HCT116 (cell line): ENCODE measurements around the gene SCG3. TPM values are rescaled to one million over a fixed set of nuclear protein-coding genes. Genes with fewer than 3 reads are reported as not detected.

Experiments used
- ATAC-seq: fragments of 200-7000 bp; cut with Tn5 transposase; 2 replicates; pipeline ENCODE4 v1.9.1; 2020; ENCODE audit warnings: mild to moderate bottlenecking, moderate library complexity
- BruUV-seq: library from RNA; stranded (reverse); fragments of 400-500 nt; replicated peaks from 2 replicates; lab custom pipeline; 2021; lab: Mats Ljungman, UMichigan
- CTCF ChIA-PET: fragments of 300-600 bp; sonication (Branson Sonifier 250); formaldehyde crosslinking; loops from one replicate; lab custom pipeline; 2021; ENCODE audit warnings: antibody characterized with exemption; lab: Charles Lee
- POLR2A ChIA-PET: fragments of 300-600, 350-600 bp; sonication (Branson Sonifier 250); formaldehyde crosslinking; loops from one replicate; lab custom pipeline; 2021; ENCODE audit warnings: antibody characterized with exemption; lab: Charles Lee
- RAD21 ChIA-PET, 2 experiments: fragments of 300-600 bp; sonication (Branson Sonifier 250); formaldehyde crosslinking; loops; one replicate each; lab custom pipeline; 2023; ENCODE audit warnings: low total read pairs in 2 of 2; ENCODE audit not compliant: uncharacterized antibody in 2 of 2, unreplicated experiment in 2 of 2, low non-redundant PET in 1 of 2; lab: Charles Lee
- DNase-seq: peaks from one replicate; pipeline ENCODE4 v3.0.0-alpha.2; 2010; ENCODE audit warnings: low read depth, low spot score
- H2AFZ ChIP-seq: fragments of 200-600 bp; shearing (Covaris generic), sonication (generic); 2 replicates; pipeline ENCODE4 v1.6.1; 2017; ENCODE audit warnings: low read depth, mixed run types, mixed read lengths, antibody characterized with exemption, low read length; ENCODE audit not compliant: poor library complexity, severe bottlenecking
- H3K27ac ChIP-seq: 2 replicates; pipeline ENCODE4 v1.5.1; 2012; ENCODE audit warnings: low read depth, low read length
- H3K27me3 ChIP-seq: fragments of 200-600 bp; sonication (generic); 2 replicates; pipeline ENCODE4 v1.6.1; 2016; ENCODE audit warnings: mixed run types, low read length, mixed read lengths; ENCODE audit not compliant: insufficient read depth
- H3K36me3 ChIP-seq, 2 experiments: fragments of 200-500 bp in 1 of 2; fragments of 200-600 bp in 1 of 2; sonication (Bioruptor generic) in 1 of 2; sonication (generic) in 1 of 2; 2 replicates each; pipeline versions ENCODE4 v1.5.1 to v1.6.1; 2014 to 2016; ENCODE audit warnings: low read length in 2 of 2, inconsistent platforms in 1 of 2, mixed read lengths in 1 of 2, mixed run types in 1 of 2; ENCODE audit not compliant: insufficient read depth in 2 of 2, control insufficient read depth in 1 of 2
- H3K4me1 ChIP-seq, 2 experiments: fragments of 200-600 bp in 1 of 2; sonication (generic) in 1 of 2; 2 replicates each; pipeline versions ENCODE4 v1.5.1 to v1.6.1; 2012 to 2017; ENCODE audit warnings: low read length in 2 of 2, inconsistent platforms in 1 of 2, mild to moderate bottlenecking in 1 of 2, mixed read lengths in 1 of 2, mixed run types in 1 of 2, moderate library complexity in 1 of 2; ENCODE audit not compliant: insufficient read depth in 2 of 2, control insufficient read depth in 1 of 2
- H3K4me2 ChIP-seq: fragments of 200-600 bp; sonication (generic); 2 replicates; pipeline ENCODE4 v1.6.1; 2017; ENCODE audit warnings: mixed run types, low read length, mixed read lengths
- H3K4me3 ChIP-seq, 2 experiments: fragments of 200-600 bp in 1 of 2; sonication (generic) in 1 of 2; replicated peaks in 1 of 2; 2 replicates each; pipeline ENCODE4 v1.5.1; 2011 to 2016; ENCODE audit warnings: low read length in 2 of 2, control low read depth in 1 of 2, low read depth in 1 of 2, mild to moderate bottlenecking in 1 of 2, mixed read lengths in 1 of 2, mixed run types in 1 of 2
- H3K79me2 ChIP-seq: fragments of 200-600 bp; sonication (generic); 2 replicates; pipeline ENCODE4 v1.6.1; 2017; ENCODE audit warnings: mild to moderate bottlenecking, mixed run types, low read length, moderate library complexity, mixed read lengths; ENCODE audit not compliant: insufficient read depth
- H3K9ac ChIP-seq: fragments of 200-600 bp; sonication (generic); 2 replicates; pipeline ENCODE4 v1.6.1; 2016; ENCODE audit warnings: low read length, mixed read lengths
- H3K9me2 ChIP-seq: fragments of 200-600 bp; sonication (generic), shearing (Covaris generic); 2 replicates; pipeline ENCODE4 v1.6.1; 2017; ENCODE audit warnings: mixed run types, mild to moderate bottlenecking, moderate library complexity; ENCODE audit not compliant: insufficient read depth
- H3K9me3 ChIP-seq, 2 experiments: fragments of 200-500 bp in 1 of 2; fragments of 200-600 bp in 1 of 2; sonication (Bioruptor generic) in 1 of 2; sonication (generic) in 1 of 2; 2 replicates each; pipeline ENCODE4 v1.6.1; 2014 to 2017; ENCODE audit warnings: low read length in 2 of 2, mixed read lengths in 2 of 2, inconsistent platforms in 1 of 2, low read depth in 1 of 2, mild to moderate bottlenecking in 1 of 2, mixed run types in 1 of 2, moderate library complexity in 1 of 2; ENCODE audit not compliant: control insufficient read depth in 1 of 2, insufficient read depth in 1 of 2
- H4K20me1 ChIP-seq: fragments of 200-600 bp; sonication (generic), shearing (Covaris generic); 2 replicates; pipeline ENCODE4 v1.6.1; 2017; ENCODE audit warnings: mixed run types, mild to moderate bottlenecking, moderate library complexity; ENCODE audit not compliant: insufficient read depth
- ELF1 ChIP-seq: IDR thresholded peaks from 2 replicates; pipeline ENCODE4 v1.6.1; 2012; ENCODE audit warnings: low read depth, borderline replicate concordance
- EZH2 ChIP-seq: fragments of 200-600 bp; sonication (generic); IDR thresholded peaks from 2 replicates; pipeline ENCODE4 v1.6.1; 2017; ENCODE audit warnings: antibody characterized with exemption, mixed run types
- SRF ChIP-seq: IDR thresholded peaks from 2 replicates; pipeline ENCODE4 v1.6.1; 2012; ENCODE audit warnings: low read depth
- TCF7L2 ChIP-seq: IDR thresholded peaks from 2 replicates; pipeline ENCODE4 v1.7.0; 2011; ENCODE audit warnings: borderline replicate concordance, inconsistent platforms; ENCODE audit not compliant: insufficient read depth, insufficient read length; ENCODE audit errors: extremely low read depth
- intact Hi-C: fragments of 100-400 bp; cut with micrococcal nuclease; formaldehyde crosslinking; loops from 2 replicates; pipeline ENCODE4 v1.10.0; 2022
- total RNA-seq: library from RNA; stranded (reverse); gene quantifications from one replicate; pipeline ENCODE4 v1.2.1, GENCODE V29; 2021; ENCODE audit not compliant: unreplicated experiment
- TF ChIP-seq, protein P1 (sequence below): IDR thresholded peaks from 2 replicates; pipeline ENCODE4 v1.6.1; 2011; ENCODE audit warnings: mild to moderate bottlenecking, low read length, moderate library complexity; ENCODE audit not compliant: insufficient replicate concordance; ENCODE audit errors: extremely low read depth

The SCG3 gene
- total RNA-seq, 1 experiment from 2014 or later: not detected

GRCh38 chr15:51709031-51709430, 27.7 kb downstream of the SCG3 start:
- Histone ChIP-seq H4K20me1 (no peaks in the 10 kb centered on the region), H2AFZ (no peak overlapping the region), H3K79me2 (no peaks in the 10 kb centered on the region), H3K9ac (no peak overlapping the region), H3K27me3 (no peaks in the 10 kb centered on the region), H3K9me2 (no peaks in the 10 kb centered on the region), H3K27ac (no peak overlapping the region), H3K4me3 (no peak overlapping the region), H3K4me1 (no peaks in the 10 kb centered on the region), H3K4me2 (no peak overlapping the region), H3K9me3 (no peaks in the 10 kb centered on the region), H3K36me3 (no peaks in the 10 kb centered on the region)
- ATAC-seq: no peak
- ChIA-PET CTCF (no interaction called here), RAD21 (no interaction called here), POLR2A (no interaction called here)
- no TSS peak for BruUV-seq
- TF ChIP-seq ELF1: no peak
- TF ChIP-seq TCF7L2: no peak
- no peak for TF ChIP-seq SRF
- TF ChIP-seq, protein P1, sequence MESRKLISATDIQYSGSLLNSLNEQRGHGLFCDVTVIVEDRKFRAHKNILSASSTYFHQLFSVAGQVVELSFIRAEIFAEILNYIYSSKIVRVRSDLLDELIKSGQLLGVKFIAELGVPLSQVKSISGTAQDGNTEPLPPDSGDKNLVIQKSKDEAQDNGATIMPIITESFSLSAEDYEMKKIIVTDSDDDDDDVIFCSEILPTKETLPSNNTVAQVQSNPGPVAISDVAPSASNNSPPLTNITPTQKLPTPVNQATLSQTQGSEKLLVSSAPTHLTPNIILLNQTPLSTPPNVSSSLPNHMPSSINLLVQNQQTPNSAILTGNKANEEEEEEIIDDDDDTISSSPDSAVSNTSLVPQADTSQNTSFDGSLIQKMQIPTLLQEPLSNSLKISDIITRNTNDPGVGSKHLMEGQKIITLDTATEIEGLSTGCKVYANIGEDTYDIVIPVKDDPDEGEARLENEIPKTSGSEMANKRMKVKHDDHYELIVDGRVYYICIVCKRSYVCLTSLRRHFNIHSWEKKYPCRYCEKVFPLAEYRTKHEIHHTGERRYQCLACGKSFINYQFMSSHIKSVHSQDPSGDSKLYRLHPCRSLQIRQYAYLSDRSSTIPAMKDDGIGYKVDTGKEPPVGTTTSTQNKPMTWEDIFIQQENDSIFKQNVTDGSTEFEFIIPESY: no peak
- no peak for DNase-seq
- intact Hi-C loops: no loop called here

- H3K4me2 ChIP-seq: no peak overlapping the region
- no peaks in the 10 kb centered on the region for H3K27me3 ChIP-seq
- ChIA-PET CTCF (no interaction called here), RAD21 (no interaction called here), POLR2A (no interaction called here)
- no peak overlapping the region for H3K27ac ChIP-seq
- BruUV-seq: no TSS peak
- ATAC-seq: no peak
- H3K4me1 ChIP-seq: no peaks in the 10 kb centered on the region
- no peaks in the 10 kb centered on the region for H3K9me3 ChIP-seq
- H4K20me1 ChIP-seq: no peaks in the 10 kb centered on the region
- H3K36me3 ChIP-seq: no peaks in the 10 kb centered on the region
- no peak for DNase-seq
- no peak overlapping the region for H2AFZ ChIP-seq
- no peak for TF ChIP-seq SRF
- TF ChIP-seq, protein P1: no peak
- TF ChIP-seq EZH2: no peak
- H3K4me3 ChIP-seq: no peak overlapping the region
- no peaks in the 10 kb centered on the region for H3K9me2 ChIP-seq
- intact Hi-C loops: no loop called here
- H3K79me2 ChIP-seq: no peaks in the 10 kb centered on the region
- H3K9ac ChIP-seq: no peak overlapping the region
Observed at GRCh38 chr15:51714162-51714561, 32.9 kb downstream of the SCG3 start.
